Smooth muscle cell (in vitro differentiated cells): ENCODE data around the gene TLL1. TPM values are rescaled to one million over a fixed set of nuclear protein-coding genes. Genes with fewer than 3 reads are reported as not detected.
A peak's percentile ranks its signal among the peaks of the same experiment; 100 is the strongest.

Experiments used
- DNase-seq: peaks from one replicate; lab custom pipeline; 2025; ENCODE audit not compliant: unreplicated experiment; lab: John Stamatoyannopoulos, UW
- H2AFZ ChIP-seq: fragments of 200-600 bp; sonication (generic); 2 replicates; pipeline ENCODE4 v1.6.0; 2016; ENCODE audit warnings: antibody characterized with exemption, low read depth, mild to moderate bottlenecking
- H3F3A ChIP-seq: fragments of 200-600 bp; sonication (generic); 2 replicates; pipeline ENCODE4 v1.6.0; 2017; ENCODE audit warnings: antibody characterized with exemption, low read depth
- H3K27ac ChIP-seq: fragments of 200-600 bp; sonication (generic); 2 replicates; pipeline ENCODE4 v1.5.1; 2016; ENCODE audit warnings: low read depth, mild to moderate bottlenecking
- H3K27me3 ChIP-seq: fragments of 200-600 bp; sonication (generic); 2 replicates; pipeline ENCODE4 v1.6.1; 2016; ENCODE audit warnings: low read depth, mild to moderate bottlenecking
- H3K36me3 ChIP-seq: fragments of 200-600 bp; sonication (generic); 2 replicates; pipeline ENCODE4 v1.5.1; 2016; ENCODE audit warnings: low read depth
- H3K4me1 ChIP-seq: fragments of 200-600 bp; sonication (generic); 2 replicates; pipeline ENCODE4 v1.5.1; 2016; ENCODE audit warnings: low read depth
- H3K4me2 ChIP-seq: fragments of 200-600 bp; sonication (generic); 2 replicates; pipeline ENCODE4 v1.6.0; 2016; ENCODE audit warnings: mild to moderate bottlenecking
- H3K4me3 ChIP-seq: fragments of 200-600 bp; sonication (generic); 2 replicates; pipeline ENCODE4 v1.5.1; 2016; ENCODE audit warnings: mild to moderate bottlenecking
- H3K79me2 ChIP-seq: fragments of 200-600 bp; sonication (generic); 2 replicates; pipeline ENCODE4 v1.6.0; 2016; ENCODE audit warnings: low read depth, mild to moderate bottlenecking
- H3K9ac ChIP-seq: fragments of 200-600 bp; sonication (generic); 2 replicates; pipeline ENCODE4 v1.6.0; 2016; ENCODE audit warnings: low read depth
- H3K9me3 ChIP-seq: fragments of 200-600 bp; sonication (generic); replicated peaks from 2 replicates; pipeline ENCODE4 v1.5.1; 2016; ENCODE audit warnings: low read depth
- H4K20me1 ChIP-seq: fragments of 200-600 bp; sonication (generic); 2 replicates; pipeline ENCODE4 v1.6.0; 2016; ENCODE audit warnings: low read depth
- WGBS: methylation state at CpG from one replicate; pipeline ENCODE4 v1.1.7; 2016; ENCODE audit warnings: low lambda C conversion rate; 5-methylcytosine and 5-hydroxymethylcytosine counted together
- polyA plus RNA-seq: library from polyadenylated mRNA; unstranded; fragments of >200 nt; fragmentation: Nextera tagmentation; extraction: Ambion mirVana; gene quantifications from 2 replicates; pipeline ENCODE4 v1.2.1, GENCODE V29; 2016
- total RNA-seq: library from RNA; depleted of rRNA; stranded (reverse); fragments of >200 nt; gene quantifications from 2 replicates; pipeline ENCODE4 v1.2.3, GENCODE V29; 2014
- TF ChIP-seq, protein P1 (sequence below): fragments of 200-600 bp; sonication (generic); IDR thresholded peaks from 2 replicates; pipeline ENCODE4 v1.5.1; 2017; ENCODE audit warnings: borderline replicate concordance, mild to moderate bottlenecking, antibody characterized with exemption; ENCODE audit not compliant: insufficient read depth, poor library complexity, severe bottlenecking

The TLL1 gene
- total and polyA plus RNA-seq, 2 experiments from 2014 or later = 0.16 to 13.6 TPM

DNA sequence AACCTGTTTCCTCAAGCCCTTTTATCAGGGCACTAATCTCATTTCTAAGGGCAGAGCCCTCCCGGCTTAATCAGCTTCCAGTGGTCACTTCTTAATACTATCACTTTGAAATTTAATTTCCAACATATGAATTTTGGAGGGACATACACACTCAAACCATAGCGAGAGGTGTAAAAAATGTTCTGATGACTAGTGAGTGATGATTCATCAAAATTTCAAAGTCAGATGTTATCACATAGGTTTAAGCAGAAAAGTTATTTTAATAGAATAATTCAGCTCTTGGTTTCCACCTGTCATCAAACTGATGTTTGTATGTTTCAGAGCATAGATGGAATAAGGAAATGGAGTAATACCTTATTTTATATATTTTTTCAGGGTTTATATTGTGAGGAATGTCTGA is 161.9 kb downstream of the TLL1 start:
- TF ChIP-seq, protein P1, sequence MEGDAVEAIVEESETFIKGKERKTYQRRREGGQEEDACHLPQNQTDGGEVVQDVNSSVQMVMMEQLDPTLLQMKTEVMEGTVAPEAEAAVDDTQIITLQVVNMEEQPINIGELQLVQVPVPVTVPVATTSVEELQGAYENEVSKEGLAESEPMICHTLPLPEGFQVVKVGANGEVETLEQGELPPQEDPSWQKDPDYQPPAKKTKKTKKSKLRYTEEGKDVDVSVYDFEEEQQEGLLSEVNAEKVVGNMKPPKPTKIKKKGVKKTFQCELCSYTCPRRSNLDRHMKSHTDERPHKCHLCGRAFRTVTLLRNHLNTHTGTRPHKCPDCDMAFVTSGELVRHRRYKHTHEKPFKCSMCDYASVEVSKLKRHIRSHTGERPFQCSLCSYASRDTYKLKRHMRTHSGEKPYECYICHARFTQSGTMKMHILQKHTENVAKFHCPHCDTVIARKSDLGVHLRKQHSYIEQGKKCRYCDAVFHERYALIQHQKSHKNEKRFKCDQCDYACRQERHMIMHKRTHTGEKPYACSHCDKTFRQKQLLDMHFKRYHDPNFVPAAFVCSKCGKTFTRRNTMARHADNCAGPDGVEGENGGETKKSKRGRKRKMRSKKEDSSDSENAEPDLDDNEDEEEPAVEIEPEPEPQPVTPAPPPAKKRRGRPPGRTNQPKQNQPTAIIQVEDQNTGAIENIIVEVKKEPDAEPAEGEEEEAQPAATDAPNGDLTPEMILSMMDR = no peak
- Histone ChIP-seq H3K27ac (no peak overlapping the region), H3K4me2 (no peak overlapping the region), H3F3A (no peaks in the 10 kb centered on the region), H4K20me1 (no peaks in the 10 kb centered on the region), H3K27me3 (no peaks in the 10 kb centered on the region), H3K36me3 (no peaks in the 10 kb centered on the region), H2AFZ (no peak overlapping the region), H3K4me1 (no peaks in the 10 kb centered on the region), H3K4me3 (no peak overlapping the region), H3K9me3 (no peaks in the 10 kb centered on the region), H3K9ac (no peak overlapping the region), H3K79me2 (no peaks in the 10 kb centered on the region)
- no peak for DNase-seq
- 83% methylated on average over 2 of the region's 2 CpGs for WGBS

DNA sequence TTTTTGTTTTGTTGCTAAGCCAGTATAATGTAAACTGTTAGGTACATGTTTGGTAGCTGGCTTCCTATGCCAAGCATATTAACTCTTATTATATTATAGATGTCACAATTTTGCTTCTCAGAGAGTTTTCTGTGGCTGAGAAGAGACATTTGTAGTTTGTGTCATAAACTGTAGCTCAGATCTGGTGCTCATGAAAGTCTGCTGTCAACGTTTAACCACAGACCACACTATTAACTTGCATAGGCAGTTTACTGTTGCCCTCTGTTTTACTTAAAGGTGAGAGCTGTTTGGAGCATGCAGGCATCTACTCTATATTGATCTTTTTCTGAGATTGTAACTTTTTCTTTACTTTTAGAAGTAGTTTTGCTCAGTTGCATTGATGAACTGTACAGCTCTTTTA is 166.8 kb downstream of the TLL1 start:
- Histone ChIP-seq H3F3A (no peaks in the 10 kb centered on the region), H3K4me3 (no peak overlapping the region), H3K79me2 (no peaks in the 10 kb centered on the region), H3K27ac (no peak overlapping the region), H3K9ac (no peak overlapping the region), H3K36me3 (no peaks in the 10 kb centered on the region), H3K4me2 (peak overlapping the region; percentile 14), H3K4me1 (peaks cover 18% of the 10 kb centered on the region), H3K27me3 (no peaks in the 10 kb centered on the region), H2AFZ (no peak overlapping the region), H3K9me3 (no peaks in the 10 kb centered on the region), H4K20me1 (no peaks in the 10 kb centered on the region)
- 10% methylated on average over 1 of the region's 1 CpG for WGBS
- TF ChIP-seq, protein P1 = no peak
- DNase-seq = no peak

GRCh38 chr4:166042510-166043055 is 169.5 kb downstream of the TLL1 start:
- no peaks in the 10 kb centered on the region for H3K79me2 ChIP-seq
- H3K9me3 ChIP-seq = no peaks in the 10 kb centered on the region
- peak overlapping the region; percentile 22 for H3K27ac ChIP-seq
- H3K36me3 ChIP-seq = no peaks in the 10 kb centered on the region
- DNase-seq = no peak
- H3K27me3 ChIP-seq = no peaks in the 10 kb centered on the region
- H3K4me1 ChIP-seq = peaks cover 18% of the 10 kb centered on the region
- peak overlapping the region; percentile 43 for H3K4me3 ChIP-seq
- WGBS = 30% methylated on average over 8 of the region's 8 CpGs
- peak overlapping the region; percentile 82 for H3K4me2 ChIP-seq
- H3K9ac ChIP-seq = no peak overlapping the region
- TF ChIP-seq, protein P1 = no peak
- no peaks in the 10 kb centered on the region for H4K20me1 ChIP-seq
- H2AFZ ChIP-seq = peak overlapping the region; percentile 8
- H3F3A ChIP-seq = no peaks in the 10 kb centered on the region

DNA sequence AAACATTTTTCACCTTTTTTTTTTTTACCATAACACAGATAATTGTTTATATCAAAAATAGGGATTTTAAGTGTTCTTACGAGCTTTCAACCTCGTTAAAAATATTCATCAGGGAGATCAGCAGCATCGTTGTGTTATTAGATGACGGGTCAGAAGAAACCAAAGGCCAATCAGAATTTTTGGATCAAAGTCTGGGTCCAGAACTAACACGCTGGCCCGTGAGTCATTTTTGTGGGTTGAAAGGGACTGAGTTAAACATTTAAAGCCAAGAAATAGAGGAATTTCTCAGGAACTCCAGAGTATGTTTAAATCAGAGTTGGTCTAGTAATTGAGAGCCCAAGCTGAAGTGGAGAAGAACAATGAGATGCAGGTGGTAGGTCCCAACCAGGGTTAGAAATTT is 170.8 kb downstream of the TLL1 start:
- peak overlapping the region; percentile 22 for H3K27ac ChIP-seq
- H3K9ac ChIP-seq = no peak overlapping the region
- H4K20me1 ChIP-seq = no peaks in the 10 kb centered on the region
- TF ChIP-seq, protein P1 = no peak
- DNase-seq = no peak
- H3K4me1 ChIP-seq = peaks cover 18% of the 10 kb centered on the region
- peak overlapping the region; percentile 82 for H3K4me2 ChIP-seq
- peak overlapping the region; percentile 43 for H3K4me3 ChIP-seq
- WGBS = 24% methylated on average over 6 of the region's 6 CpGs
- H3F3A ChIP-seq = no peaks in the 10 kb centered on the region
- H2AFZ ChIP-seq = no peak overlapping the region
- no peaks in the 10 kb centered on the region for H3K79me2 ChIP-seq
- no peaks in the 10 kb centered on the region for H3K36me3 ChIP-seq
- H3K9me3 ChIP-seq = no peaks in the 10 kb centered on the region
- no peaks in the 10 kb centered on the region for H3K27me3 ChIP-seq
